Natural killer cell (primary cell): ENCODE data around the gene HTR3D. TPM values are rescaled to one million over a fixed set of nuclear protein-coding genes. Genes with fewer than 3 reads are reported as not detected.

ENCODE experiments used
- ATAC-seq, 3 donors: fragments of 150-1000 bp in 2 of 3; fragments of 200-7000 bp in 1 of 3; cut with Tn5 transposase; 1 replicate in 1 of 3; 2 replicates in 2 of 3; pipeline ENCODE4 v1.10.0; 2021; ENCODE audit warnings: mild to moderate bottlenecking in 2 of 3, moderate library complexity in 2 of 3
- DNase-seq, 2 donors: peaks; one replicate each; pipeline versions ENCODE4 v3.0.0 to v3.0.0-alpha.2; 2013 to 2021; ENCODE audit warnings: mixed read lengths in 1 of 2
- H3K27ac ChIP-seq: one replicate; pipeline ENCODE4 v1.5.1; 2013; ENCODE audit warnings: mild to moderate bottlenecking, low read length
- H3K27me3 ChIP-seq: one replicate; pipeline ENCODE4 v1.6.1; 2013; ENCODE audit warnings: low read length; ENCODE audit not compliant: control insufficient read depth, insufficient read depth
- H3K36me3 ChIP-seq: one replicate; pipeline ENCODE4 v1.6.1; 2013; ENCODE audit warnings: low read length; ENCODE audit not compliant: control insufficient read depth, insufficient read depth
- H3K4me1 ChIP-seq: one replicate; pipeline ENCODE4 v1.6.1; 2013; ENCODE audit warnings: low read length; ENCODE audit not compliant: control insufficient read depth, insufficient read depth
- H3K4me3 ChIP-seq: one replicate; pipeline ENCODE4 v1.5.1; 2013; ENCODE audit warnings: low read length
- H3K9me3 ChIP-seq: one replicate; pipeline ENCODE4 v1.6.1; 2013; ENCODE audit warnings: low read length; ENCODE audit not compliant: control insufficient read depth, insufficient read depth
- H3K27ac Mint-ChIP-seq, 2 donors: one replicate each; pipeline ENCODE4 v1.8.0; 2022; ENCODE audit warnings: mild to moderate bottlenecking in 2 of 2, mixed read lengths in 2 of 2, moderate library complexity in 1 of 2
- H3K27me3 Mint-ChIP-seq, 2 donors: one replicate each; pipeline ENCODE4 v1.8.0; 2022; ENCODE audit warnings: low read depth in 2 of 2, mixed read lengths in 2 of 2
- H3K36me3 Mint-ChIP-seq: one replicate; pipeline ENCODE4 v1.8.0; 2022; ENCODE audit warnings: mixed read lengths
- H3K4me1 Mint-ChIP-seq, 2 donors: one replicate each; pipeline ENCODE4 v1.8.0; 2022; ENCODE audit warnings: mixed read lengths in 2 of 2
- H3K4me3 Mint-ChIP-seq: one replicate; pipeline ENCODE4 v1.8.0; 2022; ENCODE audit warnings: mild to moderate bottlenecking, moderate library complexity, mixed read lengths
- H3K9me3 Mint-ChIP-seq, 2 donors: one replicate each; pipeline ENCODE4 v1.8.0; 2022; ENCODE audit warnings: mixed read lengths in 2 of 2
- WGBS: methylation state at CpG from one replicate; pipeline ENCODE4 v1.1.7; 2013; ENCODE audit warnings: missing lambda C conversion rate; ENCODE audit not compliant: insufficient coverage; 5-methylcytosine and 5-hydroxymethylcytosine counted together
- intact Hi-C: fragments of 100-400 bp; cut with micrococcal nuclease; formaldehyde crosslinking; loops from one replicate; pipeline ENCODE4 v1.14.2; 2022
- total RNA-seq, 4 donors: library from RNA; stranded (reverse); fragments of 120-200 nt in 1 of 4; gene quantifications; one replicate each; pipeline versions ENCODE4 v1.2.3 to v1.2.4, GENCODE V29; 2013 to 2022
- TF ChIP-seq, protein P1 (sequence below): fragments of 200-600 bp; IDR thresholded peaks from one replicate; pipeline ENCODE4 v1.8.0; 2022; ENCODE audit warnings: antibody characterized with exemption

The HTR3D gene
- total RNA-seq, 3 donors from 2014 or later (not counting 1 experiment from before 2014, with no cell fraction given): not detected

DNA sequence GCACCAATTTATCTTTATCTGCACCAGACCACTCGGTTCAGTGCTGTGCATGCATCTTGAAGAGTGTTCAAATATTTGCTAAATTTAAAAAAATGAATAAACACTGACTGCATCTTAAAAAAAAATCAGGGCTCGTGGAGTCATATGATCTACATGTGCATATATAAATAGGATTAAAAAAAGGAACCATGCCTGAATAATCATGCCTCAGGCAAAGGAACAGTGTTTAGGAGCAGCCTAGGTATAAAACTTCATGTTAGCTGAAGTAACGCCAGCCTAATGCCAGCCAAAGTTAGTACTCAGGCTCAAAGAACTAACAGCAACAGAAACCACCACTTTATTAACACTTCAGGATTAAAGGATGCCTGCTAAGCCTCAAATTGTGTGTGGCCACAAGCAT lies 23.4 kb upstream of the HTR3D start:
- Histone ChIP-seq H3K4me3 (no peak overlapping the region), H3K36me3 (peaks cover 9% of the 10 kb centered on the region), H3K4me1 (peaks cover 3% of the 10 kb centered on the region), H3K9me3 (no peaks in the 10 kb centered on the region), H3K27ac (no peak overlapping the region), H3K27me3 (no peaks in the 10 kb centered on the region)
- 45% methylated on average over 3 of the region's 3 CpGs for WGBS
- intact Hi-C loops: no loop called here
- Mint-ChIP-seq H3K9me3 (no peaks in the 10 kb centered on the region), H3K27ac (no peak overlapping the region), H3K4me3 (no peak overlapping the region), H3K36me3 (peaks cover 16% of the 10 kb centered on the region), H3K4me1 (peaks cover 0 to 16% of the 10 kb centered on the region in 2 donors), H3K27me3 (no peaks in the 10 kb centered on the region)
- DNase-seq: no peak
- no peak for ATAC-seq
- TF ChIP-seq, protein P1, sequence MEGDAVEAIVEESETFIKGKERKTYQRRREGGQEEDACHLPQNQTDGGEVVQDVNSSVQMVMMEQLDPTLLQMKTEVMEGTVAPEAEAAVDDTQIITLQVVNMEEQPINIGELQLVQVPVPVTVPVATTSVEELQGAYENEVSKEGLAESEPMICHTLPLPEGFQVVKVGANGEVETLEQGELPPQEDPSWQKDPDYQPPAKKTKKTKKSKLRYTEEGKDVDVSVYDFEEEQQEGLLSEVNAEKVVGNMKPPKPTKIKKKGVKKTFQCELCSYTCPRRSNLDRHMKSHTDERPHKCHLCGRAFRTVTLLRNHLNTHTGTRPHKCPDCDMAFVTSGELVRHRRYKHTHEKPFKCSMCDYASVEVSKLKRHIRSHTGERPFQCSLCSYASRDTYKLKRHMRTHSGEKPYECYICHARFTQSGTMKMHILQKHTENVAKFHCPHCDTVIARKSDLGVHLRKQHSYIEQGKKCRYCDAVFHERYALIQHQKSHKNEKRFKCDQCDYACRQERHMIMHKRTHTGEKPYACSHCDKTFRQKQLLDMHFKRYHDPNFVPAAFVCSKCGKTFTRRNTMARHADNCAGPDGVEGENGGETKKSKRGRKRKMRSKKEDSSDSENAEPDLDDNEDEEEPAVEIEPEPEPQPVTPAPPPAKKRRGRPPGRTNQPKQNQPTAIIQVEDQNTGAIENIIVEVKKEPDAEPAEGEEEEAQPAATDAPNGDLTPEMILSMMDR: no peak

DNA sequence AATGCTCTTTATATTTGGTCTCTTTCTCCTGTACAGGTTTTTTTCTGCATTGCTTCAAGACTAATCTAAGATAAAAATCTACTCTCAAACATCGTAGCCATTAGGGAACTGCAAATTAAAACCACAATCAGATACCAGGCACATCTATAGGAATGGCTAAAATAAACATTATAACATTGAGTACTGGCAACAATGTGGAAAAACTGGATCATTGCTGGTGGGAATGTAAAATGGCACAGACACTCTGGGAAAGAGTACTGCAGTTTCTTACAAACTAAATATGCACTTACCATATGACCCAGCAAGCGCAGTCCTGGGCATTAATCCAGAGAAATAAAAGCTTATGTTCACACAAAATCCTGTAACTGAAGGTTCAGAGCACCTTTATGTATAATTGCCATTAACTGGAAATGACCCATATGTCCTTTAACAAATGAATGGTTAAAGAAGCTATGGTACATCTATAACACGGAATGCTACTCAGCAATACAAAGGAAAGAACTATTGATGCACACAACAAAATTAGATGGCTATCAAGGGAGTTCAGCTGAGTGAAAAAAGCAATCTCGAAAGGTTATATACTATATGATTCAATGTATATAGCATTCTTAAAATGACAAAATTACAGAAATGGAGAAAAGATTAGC lies 20.2 kb upstream of the HTR3D start:
- H3K36me3 Mint-ChIP-seq: peaks cover 16% of the 10 kb centered on the region
- Histone ChIP-seq H3K27ac (no peak overlapping the region), H3K36me3 (peaks cover 9% of the 10 kb centered on the region), H3K4me3 (no peak overlapping the region), H3K9me3 (no peaks in the 10 kb centered on the region), H3K27me3 (no peaks in the 10 kb centered on the region), H3K4me1 (no peaks in the 10 kb centered on the region)
- H3K27me3 Mint-ChIP-seq: no peaks in the 10 kb centered on the region
- WGBS: 92% methylated on average over 1 of the region's 4 CpGs
- H3K4me3 Mint-ChIP-seq: no peak overlapping the region
- H3K9me3 Mint-ChIP-seq: no peaks in the 10 kb centered on the region
- no peak for ATAC-seq
- no peak overlapping the region for H3K27ac Mint-ChIP-seq
- DNase-seq: no peak
- intact Hi-C loops: no loop called here
- TF ChIP-seq, protein P1: no peak
- peaks cover 4 to 7% of the 10 kb centered on the region in 2 donors for H3K4me1 Mint-ChIP-seq

DNA sequence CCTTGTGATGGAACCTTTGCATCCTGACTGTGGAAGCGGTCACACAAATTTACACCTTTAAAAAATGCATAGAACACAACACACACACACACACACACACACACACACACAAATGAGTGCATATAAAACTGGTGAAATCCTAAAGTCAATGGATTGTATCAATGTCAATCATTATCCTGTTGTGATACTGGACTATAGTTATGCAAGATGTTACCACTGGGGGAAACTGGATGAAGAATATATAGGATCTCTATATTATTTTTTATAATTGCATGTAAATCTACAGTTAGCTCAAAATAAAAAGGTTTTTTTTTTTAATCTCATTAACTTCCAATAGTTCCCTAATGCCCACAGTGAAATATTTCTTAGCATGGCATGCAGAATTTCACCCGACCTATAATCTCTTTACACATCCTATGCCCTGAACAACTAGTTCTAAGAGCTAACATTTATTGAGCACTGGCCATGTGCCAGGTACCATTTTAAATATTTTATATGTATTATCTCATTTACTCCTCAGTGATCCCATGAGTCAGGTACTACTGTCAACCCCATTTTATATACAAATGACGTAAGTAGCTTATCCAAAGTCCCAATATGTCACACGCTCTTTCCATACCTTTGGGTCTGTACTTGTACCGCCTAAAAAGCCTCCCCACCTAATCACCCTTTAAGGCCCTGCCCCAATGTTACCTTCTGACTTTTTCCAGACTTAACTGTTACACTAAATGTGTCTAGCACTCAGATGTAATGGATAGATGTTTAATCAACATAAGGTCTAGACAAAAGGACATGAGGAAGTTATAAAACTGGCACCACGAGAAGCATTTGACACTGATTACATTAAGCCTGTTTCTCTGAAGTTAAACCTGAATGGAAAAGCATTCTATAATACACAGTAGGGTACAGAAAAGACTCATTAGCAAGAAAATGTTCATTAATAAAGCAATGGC lies 19.3 kb upstream of the HTR3D start:
- no peak for ATAC-seq
- H3K4me1 ChIP-seq: peaks cover 6% of the 10 kb centered on the region
- no peaks in the 10 kb centered on the region for H3K9me3 ChIP-seq
- Mint-ChIP-seq H3K27me3 (no peaks in the 10 kb centered on the region), H3K4me3 (no peak overlapping the region), H3K27ac (no peak overlapping the region), H3K4me1 (peaks cover 12% of the 10 kb centered on the region in 2 donors), H3K36me3 (peaks cover 16% of the 10 kb centered on the region), H3K9me3 (no peaks in the 10 kb centered on the region)
- intact Hi-C loops: no loop called here
- DNase-seq: no peak
- 78% methylated on average over 6 of the region's 6 CpGs for whole genome bisulfite sequencing
- H3K27me3 ChIP-seq: no peaks in the 10 kb centered on the region
- no peak overlapping the region for H3K27ac ChIP-seq
- H3K4me3 ChIP-seq: no peak overlapping the region
- TF ChIP-seq, protein P1: no peak
- peaks cover 9% of the 10 kb centered on the region for H3K36me3 ChIP-seq
